Sigmoid colon (tissue), 7 donors: ENCODE results near the gene ANO9. TPM values are rescaled to one million over a fixed set of nuclear protein-coding genes. Genes with fewer than 3 reads are reported as not detected.

Experiments
- DNase-seq: peaks from one replicate; pipeline ENCODE4 v3.0.0-alpha.2; 2019
- H3K27ac ChIP-seq, 4 donors: fragments of 200-600 bp; sonication (generic); one replicate each; pipeline ENCODE4 v1.5.1; 2016 to 2019; ENCODE audit warnings: mild to moderate bottlenecking in 1 of 4
- H3K27me3 ChIP-seq, 3 donors: fragments of 200-600 bp; sonication (generic); one replicate each; pipeline ENCODE4 v1.5.1; 2019; ENCODE audit warnings: mild to moderate bottlenecking in 1 of 3
- H3K36me3 ChIP-seq, 4 donors: fragments of 200-600 bp; sonication (generic); one replicate each; pipeline ENCODE4 v1.5.1; 2016 to 2019
- H3K4me1 ChIP-seq, 4 donors: fragments of 200-600 bp; sonication (generic); one replicate each; pipeline ENCODE4 v1.5.1; 2017 to 2019
- H3K4me3 ChIP-seq, 4 donors: fragments of 200-600 bp; sonication (generic); one replicate each; pipeline ENCODE4 v1.5.1; 2017 to 2019; ENCODE audit warnings: mild to moderate bottlenecking in 2 of 4, moderate library complexity in 1 of 4
- H3K9me3 ChIP-seq, 4 donors: fragments of 200-600 bp in 3 of 4; sonication (generic) in 3 of 4; one replicate each; pipeline versions ENCODE4 v1.5.1 to v1.6.1; 2013 to 2019
- CTCF ChIP-seq, 4 experiments: fragments of 450-650 bp in 3 of 4; fragments of 200-600 bp in 1 of 4; IDR thresholded peaks; one replicate each; pipeline ENCODE4 v1.5.1; 2016 to 2019; ENCODE audit warnings: antibody characterized with exemption in 4 of 4, mild to moderate bottlenecking in 3 of 4, moderate library complexity in 2 of 4
- EP300 ChIP-seq, 4 donors: sonication (generic); formaldehyde crosslinking; IDR thresholded peaks; one replicate each; pipeline ENCODE4 v1.6.1; 2017; ENCODE audit warnings: antibody characterized with exemption in 4 of 4
- POLR2A ChIP-seq, 2 donors: fragments of 450-650 bp; IDR thresholded peaks; one replicate each; pipeline ENCODE4 v1.6.1; 2016; ENCODE audit warnings: antibody characterized with exemption in 2 of 2, mild to moderate bottlenecking in 2 of 2, moderate library complexity in 2 of 2
- POLR2AphosphoS5 ChIP-seq, 4 donors: sonication (generic); formaldehyde crosslinking; IDR thresholded peaks; one replicate each; pipeline ENCODE4 v1.6.1; 2017; ENCODE audit warnings: antibody characterized with exemption in 4 of 4
- WGBS, 2 donors: extraction: QIAGEN DNeasy Blood & Tissue Kit; methylation state at CpG; one replicate each; pipeline ENCODE4 v1.1.7; 2013; 5-methylcytosine and 5-hydroxymethylcytosine counted together
- intact Hi-C: fragments of 100-400 bp; cut with DNase I; formaldehyde crosslinking; loops from one replicate; pipeline ENCODE4 v1.15.1; 2023
- polyA plus RNA-seq, 3 donors: library from polyadenylated mRNA; stranded (reverse); fragments of 200-250 nt; gene quantifications; one replicate each; pipeline ENCODE4 v1.2.3, GENCODE V29; 2013
- total RNA-seq, 4 donors: library from RNA; depleted of rRNA; stranded (reverse); fragments of >200 nt; gene quantifications; one replicate each; pipeline ENCODE4 v1.1.0, GENCODE V29; 2016
- donor health status: healthy with polysubstance abuse.
- donor health status: Bipolar disorder and iron deficiency.
- donor health status: healthy.

Gene ANO9
- total and polyA plus RNA-seq, 7 donors, result 0.14 to 123 (median 2.5) TPM

- TF ChIP-seq CTCF (IDR thresholded peaks at IDR 0.05) (no peak), POLR2A (IDR thresholded peaks at IDR 0.05) (no peak), EP300 (IDR thresholded peaks at IDR 0.05) (no peak), POLR2AphosphoS5 (IDR thresholded peaks at IDR 0.05) (no peak)
- no peak for DNase-seq
- intact Hi-C loops, result loop anchor here (5.0 kb wide), 1 partner anchor 167 kb away; the partner anchor contains the start of gene PGGHG
- Histone ChIP-seq H3K36me3 (peaks cover 0 to 22% (median 3%) of the 10 kb centered on the region in 4 donors), H3K9me3 (no peaks in the 10 kb centered on the region), H3K4me3 (no peak overlapping the region), H3K27ac (no peak overlapping the region), H3K27me3 (no peaks in the 10 kb centered on the region), H3K4me1 (peaks cover 0 to 27% (median 22%) of the 10 kb centered on the region in 4 donors)
- WGBS, 2 donors, result 94 to 95% methylated on average over 9 of the region's 9 CpGs
Measured at GRCh38 chr11:454043-454442, 12.2 kb upstream of the ANO9 start.

- no peak for TF ChIP-seq EP300 (IDR thresholded peaks at IDR 0.05)
- no peak for TF ChIP-seq CTCF (IDR thresholded peaks at IDR 0.05)
- TF ChIP-seq POLR2AphosphoS5 (IDR thresholded peaks at IDR 0.05), result no peak
- TF ChIP-seq POLR2A (IDR thresholded peaks at IDR 0.05), result no peak
- H3K27ac ChIP-seq, result no peak overlapping the region
- H3K36me3 ChIP-seq, result peaks cover 0 to 22% (median 3%) of the 10 kb centered on the region in 4 donors
- no peaks in the 10 kb centered on the region for H3K9me3 ChIP-seq
- intact Hi-C loops, result loop anchor here (5.0 kb wide), 1 partner anchor 166 kb away; the partner anchor contains the start of gene PGGHG
- WGBS, 2 donors, result 91 to 94% methylated on average over 13 of the region's 13 CpGs
- H3K4me3 ChIP-seq, result no peak overlapping the region
- no peaks in the 10 kb centered on the region for H3K27me3 ChIP-seq
- DNase-seq, result no peak
- peaks cover 0 to 31% (median 27%) of the 10 kb centered on the region in 4 donors for H3K4me1 ChIP-seq
Measured at GRCh38 chr11:453564-453963, 11.8 kb upstream of the ANO9 start.

GRCh38 chr11:452916-453527, 11.2 kb upstream of the ANO9 start:
- TF ChIP-seq CTCF (IDR thresholded peaks at IDR 0.05), result no peak
- H3K27ac ChIP-seq, result no peak overlapping the region
- WGBS, 2 donors, result 90 to 92% methylated on average over 19 of the region's 19 CpGs
- H3K36me3 ChIP-seq, result peaks cover 0 to 22% (median 3%) of the 10 kb centered on the region in 4 donors
- intact Hi-C loops, result loop anchor here (5.0 kb wide), 1 partner anchor 166 kb away; the partner anchor contains the start of gene PGGHG
- no peaks in the 10 kb centered on the region for H3K9me3 ChIP-seq
- H3K4me3 ChIP-seq, result no peak overlapping the region
- no peak for DNase-seq
- no peaks in the 10 kb centered on the region for H3K27me3 ChIP-seq
- peaks cover 0 to 35% (median 31%) of the 10 kb centered on the region in 4 donors for H3K4me1 ChIP-seq

GRCh38 chr11:452203-452744, 10.5 kb upstream of the ANO9 start:
- TF ChIP-seq EP300 (IDR thresholded peaks at IDR 0.05) (no peak), POLR2A (IDR thresholded peaks at IDR 0.05) (no peak), POLR2AphosphoS5 (IDR thresholded peaks at IDR 0.05) (no peak), CTCF (IDR thresholded peaks at IDR 0.05) (no peak)
- Histone ChIP-seq H3K4me1 (peaks cover 0 to 39% (median 33%) of the 10 kb centered on the region in 4 donors), H3K27me3 (no peaks in the 10 kb centered on the region), H3K9me3 (no peaks in the 10 kb centered on the region), H3K4me3 (no peak overlapping the region), H3K36me3 (peaks cover 0 to 22% (median 3%) of the 10 kb centered on the region in 4 donors), H3K27ac (no peak overlapping the region)
- no peak for DNase-seq
- intact Hi-C loops, result loop anchor here (5.0 kb wide), 1 partner anchor 165 kb away; the partner anchor contains the start of gene PGGHG
- WGBS, 2 donors, result 90 to 94% methylated on average over 12 of the region's 12 CpGs
